Measurements from ENCODE around the gene CERS4. TPM values are rescaled to one million over a fixed set of nuclear protein-coding genes. Genes with fewer than 3 reads are reported as not detected.
A peak's percentile ranks its signal among the peaks of the same experiment; 100 is the strongest.
"Not testable (repeated sequence)": the region's sequence is repeated elsewhere in the genome, so short reads cannot be mapped to it uniquely, and the experiment has no call there.

CERS4 gene
- total and polyA plus RNA-seq, 8 donors, result 41.6 to 118 (median 67.7) TPM

GRCh38 chr19:8259922-8260247, 50.7 kb downstream of the CERS4 start:
- H3K27me3 ChIP-seq, result no peaks in the 10 kb centered on the region
- no peak overlapping the region for H3K27ac ChIP-seq
- intact Hi-C loops (cut with DNase I), result loop anchor here in 2 of 3 donors (5.0 to 10.0 kb wide), 2 partner anchors 42 to 105 kb away; no protein-coding TSS in a partner anchor
- no peak for TF ChIP-seq CTCF (IDR thresholded peaks at IDR 0.05)
- 83 to 95% methylated on average over 3 of the region's 3 CpGs for WGBS, 2 donors
- H3K36me3 ChIP-seq, result peaks cover 0 to 41% (median 15%) of the 10 kb centered on the region in 3 donors
- peak in 5 of 6 donors; percentile 1 to 39 (median 17) for DNase-seq
- ATAC-seq, result no peak
- no peak overlapping the region for H3K4me3 ChIP-seq
- no peaks in the 10 kb centered on the region for H3K4me1 ChIP-seq
- H3K9me3 ChIP-seq, result no peaks in the 10 kb centered on the region
- no peak for FAIRE-seq

GRCh38 chr19:8261347-8261746, 52.2 kb downstream of the CERS4 start:
- 96% methylated on average over 9 of the region's 9 CpGs for WGBS, 2 donors
- ATAC-seq (no peak), FAIRE-seq (no peak), DNase-seq (peak in 5 of 6 donors; percentile 1 to 23 (median 8))
- TF ChIP-seq CTCF (IDR thresholded peaks at IDR 0.05), result no peak
- intact Hi-C loops (cut with DNase I), result no loop called here
- H3K4me3 ChIP-seq, result no peak overlapping the region
- no peaks in the 10 kb centered on the region for H3K9me3 ChIP-seq
- H3K27ac ChIP-seq, result no peak overlapping the region
- no peaks in the 10 kb centered on the region for H3K4me1 ChIP-seq
- H3K36me3 ChIP-seq, result peaks cover 0 to 27% (median 15%) of the 10 kb centered on the region in 3 donors
- no peaks in the 10 kb centered on the region for H3K27me3 ChIP-seq

GRCh38 chr19:8261881-8262280, 52.7 kb downstream of the CERS4 start:
- Histone ChIP-seq H3K9me3 (no peaks in the 10 kb centered on the region), H3K27me3 (no peaks in the 10 kb centered on the region), H3K36me3 (peaks cover 0 to 22% (median 10%) of the 10 kb centered on the region in 3 donors), H3K27ac (no peak overlapping the region), H3K4me3 (no peak overlapping the region), H3K4me1 (no peaks in the 10 kb centered on the region)
- FAIRE-seq (no peak), ATAC-seq (no peak), DNase-seq (peak in 5 of 6 donors; percentile 2 to 76 (median 20))
- TF ChIP-seq CTCF (IDR thresholded peaks at IDR 0.05), result no peak
- 96 to 97% methylated on average over 11 to 14 of the region's 14 CpGs for WGBS, 2 donors
- intact Hi-C loops (cut with DNase I), result no loop called here

- no peak for FAIRE-seq
- no peak for TF ChIP-seq CTCF (IDR thresholded peaks at IDR 0.05)
- intact Hi-C loops (cut with DNase I), result no loop called here
- 96 to 97% methylated on average over 6 of the region's 6 CpGs for WGBS, 2 donors
- H3K36me3 ChIP-seq, result peaks cover 0 to 17% (median 6%) of the 10 kb centered on the region in 3 donors
- DNase-seq, result peak in 4 of 6 donors; percentile 7 to 34 (median 10)
- ATAC-seq, result no peak
- H3K27me3 ChIP-seq, result no peaks in the 10 kb centered on the region
- no peaks in the 10 kb centered on the region for H3K9me3 ChIP-seq
- H3K4me3 ChIP-seq, result no peak overlapping the region
- H3K4me1 ChIP-seq, result no peaks in the 10 kb centered on the region
- H3K27ac ChIP-seq, result no peak overlapping the region
Observed at GRCh38 chr19:8262431-8262830, 53.3 kb downstream of the CERS4 start.

- ATAC-seq; H3K27ac ChIP-seq; H3K27me3 ChIP-seq; FAIRE-seq; H3K4me1 ChIP-seq; H3K9me3 ChIP-seq; H3K4me3 ChIP-seq; intact Hi-C loops (cut with DNase I); H3K36me3 ChIP-seq: not testable (repeated sequence)
- WGBS, 2 donors, result 94 to 97% methylated on average over 4 of the region's 4 CpGs
- DNase-seq, result peak in 2 of 6 donors; percentile 1 to 6
Observed at GRCh38 chr19:8264248-8264647, 55.1 kb downstream of the CERS4 start.
